ENCODE data around the gene COL18A1.

Gene COL18A1

GRCh38 chr21:45481977-45482898 is 77.3 kb downstream of the COL18A1 start:
- no peak for FAIRE-seq

- no peak for FAIRE-seq
Observed at GRCh38 chr21:45482899-45483821, 78.2 kb downstream of the COL18A1 start.

GRCh38 chr21:45484318-45484717 is 79.4 kb downstream of the COL18A1 start:
- no peak for FAIRE-seq

- FAIRE-seq = no peak
Observed at GRCh38 chr21:45485686-45486442, 80.9 kb downstream of the COL18A1 start.

- FAIRE-seq = no peak
Observed at GRCh38 chr21:45486443-45487160, 81.6 kb downstream of the COL18A1 start.

- no peak for FAIRE-seq
Observed at GRCh38 chr21:45487161-45487806, 82.3 kb downstream of the COL18A1 start.

GRCh38 chr21:45487891-45488600 is 83.1 kb downstream of the COL18A1 start:
- no peak for FAIRE-seq

GRCh38 chr21:45488931-45489721 is 84.2 kb downstream of the COL18A1 start:
- no peak for FAIRE-seq

GRCh38 chr21:45489722-45489982 is 84.7 kb downstream of the COL18A1 start:
- FAIRE-seq = no peak

GRCh38 chr21:45490049-45490731 is 85.2 kb downstream of the COL18A1 start:
- FAIRE-seq = no peak

- no peak for FAIRE-seq
Observed at GRCh38 chr21:45491056-45491455, 86.1 kb downstream of the COL18A1 start.

- no peak for FAIRE-seq
Observed at GRCh38 chr21:45491623-45492022, 86.7 kb downstream of the COL18A1 start.

GRCh38 chr21:45492765-45493164 is 87.8 kb downstream of the COL18A1 start:
- FAIRE-seq = no peak

- no peak for FAIRE-seq
Observed at GRCh38 chr21:45493401-45494001, 88.5 kb downstream of the COL18A1 start.

- FAIRE-seq = no peak
Observed at GRCh38 chr21:45494135-45494850, 89.3 kb downstream of the COL18A1 start.

- no peak for FAIRE-seq
Observed at GRCh38 chr21:45494851-45495680, 90.1 kb downstream of the COL18A1 start.

- no peak for FAIRE-seq
Observed at GRCh38 chr21:45496151-45496967, 91.4 kb downstream of the COL18A1 start.
